ENCODE data around the gene GPBAR1. TPM values are rescaled to one million over a fixed set of nuclear protein-coding genes. Genes with fewer than 3 reads are reported as not detected.

GPBAR1 gene
- total RNA-seq, 1 donor from 2014 or later: 9.7 TPM

GRCh38 chr2:218286570-218287459 lies 26.0 kb downstream of the GPBAR1 start:
- DNase-seq (ENCODE audit: low spot score, unreplicated experiment): no peak
- H3K4me3 Mint-ChIP-seq (ENCODE audit: low read depth): peak overlapping the region; percentile 48
- peak overlapping the region; percentile 96 for H3K27ac Mint-ChIP-seq
- TF ChIP-seq, protein P1, sequence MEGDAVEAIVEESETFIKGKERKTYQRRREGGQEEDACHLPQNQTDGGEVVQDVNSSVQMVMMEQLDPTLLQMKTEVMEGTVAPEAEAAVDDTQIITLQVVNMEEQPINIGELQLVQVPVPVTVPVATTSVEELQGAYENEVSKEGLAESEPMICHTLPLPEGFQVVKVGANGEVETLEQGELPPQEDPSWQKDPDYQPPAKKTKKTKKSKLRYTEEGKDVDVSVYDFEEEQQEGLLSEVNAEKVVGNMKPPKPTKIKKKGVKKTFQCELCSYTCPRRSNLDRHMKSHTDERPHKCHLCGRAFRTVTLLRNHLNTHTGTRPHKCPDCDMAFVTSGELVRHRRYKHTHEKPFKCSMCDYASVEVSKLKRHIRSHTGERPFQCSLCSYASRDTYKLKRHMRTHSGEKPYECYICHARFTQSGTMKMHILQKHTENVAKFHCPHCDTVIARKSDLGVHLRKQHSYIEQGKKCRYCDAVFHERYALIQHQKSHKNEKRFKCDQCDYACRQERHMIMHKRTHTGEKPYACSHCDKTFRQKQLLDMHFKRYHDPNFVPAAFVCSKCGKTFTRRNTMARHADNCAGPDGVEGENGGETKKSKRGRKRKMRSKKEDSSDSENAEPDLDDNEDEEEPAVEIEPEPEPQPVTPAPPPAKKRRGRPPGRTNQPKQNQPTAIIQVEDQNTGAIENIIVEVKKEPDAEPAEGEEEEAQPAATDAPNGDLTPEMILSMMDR (IDR thresholded peaks at IDR 0.05; ENCODE audit: unreplicated experiment): no peak
- H3K9me3 Mint-ChIP-seq (ENCODE audit: low read depth): no peaks in the 10 kb centered on the region
- peaks cover 71% of the 10 kb centered on the region for H3K4me1 Mint-ChIP-seq (ENCODE audit: low read depth)
- peaks cover 1% of the 10 kb centered on the region for H3K36me3 Mint-ChIP-seq (ENCODE audit: insufficient read depth)
- H3K27me3 Mint-ChIP-seq: no peaks in the 10 kb centered on the region

GRCh38 chr2:218289639-218290315 lies 29.0 kb downstream of the GPBAR1 start:
- Mint-ChIP-seq H3K27ac (peak overlapping the region; percentile 89), H3K27me3 (no peaks in the 10 kb centered on the region), H3K36me3 (ENCODE audit: insufficient read depth) (no peaks in the 10 kb centered on the region), H3K4me1 (ENCODE audit: low read depth) (peaks cover 76% of the 10 kb centered on the region), H3K4me3 (ENCODE audit: low read depth) (peak overlapping the region; percentile 80), H3K9me3 (ENCODE audit: low read depth) (no peaks in the 10 kb centered on the region)
- DNase-seq (ENCODE audit: low spot score, unreplicated experiment): no peak
- TF ChIP-seq, protein P1 (IDR thresholded peaks at IDR 0.05; ENCODE audit: unreplicated experiment): no peak

DNA sequence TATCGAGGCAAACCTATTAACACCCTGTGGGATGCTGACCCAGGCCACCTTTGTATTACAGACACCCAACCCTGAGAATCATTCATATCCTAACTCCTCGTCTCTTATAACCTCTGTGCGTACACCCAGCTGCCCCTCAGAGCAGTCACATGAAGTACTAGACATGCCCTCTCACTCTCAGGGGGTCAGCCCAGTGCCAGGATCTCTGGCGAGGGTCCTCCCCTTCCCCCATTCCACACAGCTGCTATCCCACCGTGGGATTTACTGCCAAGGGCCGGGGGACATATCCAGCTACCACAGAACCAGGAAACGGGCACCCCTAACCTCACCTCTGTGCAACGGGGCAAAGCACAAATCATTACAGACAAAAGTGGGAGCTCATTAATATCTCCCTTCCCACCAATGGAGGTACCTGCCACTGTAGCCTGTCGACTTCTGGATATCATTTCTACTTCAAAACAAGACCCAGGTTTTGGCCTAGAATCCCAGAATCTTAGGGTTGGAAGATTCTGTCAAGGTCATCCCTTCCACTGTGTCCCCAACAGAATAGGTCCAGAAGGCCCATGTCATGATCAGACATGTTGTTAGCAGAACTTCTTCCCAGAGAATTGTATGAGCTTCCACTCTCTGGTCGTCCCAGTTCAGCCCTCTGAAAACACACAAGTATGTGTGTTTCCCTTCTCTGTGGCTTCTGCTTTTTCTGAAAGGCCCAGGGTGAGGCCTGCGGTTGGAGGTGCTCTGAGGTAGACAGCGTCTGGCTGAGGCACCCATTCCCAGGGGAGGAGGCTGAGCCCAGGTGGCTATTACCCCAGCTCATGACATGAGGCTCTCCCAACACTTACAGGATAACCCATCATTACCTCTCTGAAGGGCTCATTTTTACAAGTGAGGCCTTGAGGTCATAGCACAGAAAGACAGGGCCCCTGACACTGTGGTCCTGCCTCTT lies 29.8 kb downstream of the GPBAR1 start:
- Mint-ChIP-seq H3K9me3 (ENCODE audit: low read depth) (no peaks in the 10 kb centered on the region), H3K27me3 (no peaks in the 10 kb centered on the region), H3K27ac (peak overlapping the region; percentile 93), H3K4me3 (ENCODE audit: low read depth) (peak overlapping the region; percentile 80), H3K36me3 (ENCODE audit: insufficient read depth) (no peaks in the 10 kb centered on the region), H3K4me1 (ENCODE audit: low read depth) (peaks cover 78% of the 10 kb centered on the region)
- TF ChIP-seq, protein P1 (IDR thresholded peaks at IDR 0.05; ENCODE audit: unreplicated experiment): no peak
- no peak for DNase-seq (ENCODE audit: low spot score, unreplicated experiment)

- Mint-ChIP-seq H3K36me3 (ENCODE audit: insufficient read depth) (no peaks in the 10 kb centered on the region), H3K4me3 (ENCODE audit: low read depth) (peak overlapping the region; percentile 80), H3K4me1 (ENCODE audit: low read depth) (peaks cover 78% of the 10 kb centered on the region), H3K27ac (peak overlapping the region; percentile 93), H3K27me3 (no peaks in the 10 kb centered on the region), H3K9me3 (ENCODE audit: low read depth) (no peaks in the 10 kb centered on the region)
- TF ChIP-seq, protein P1 (IDR thresholded peaks at IDR 0.05; ENCODE audit: unreplicated experiment): no peak
- DNase-seq (ENCODE audit: low spot score, unreplicated experiment): no peak
Observed at GRCh38 chr2:218291318-218292047, 30.7 kb downstream of the GPBAR1 start.

Data from progenitor cell of endocrine pancreas (in vitro differentiated cells).